Measurements from ENCODE around the gene TMEM72. TPM values are rescaled to one million over a fixed set of nuclear protein-coding genes. Genes with fewer than 3 reads are reported as not detected.

TMEM72 gene
- total and polyA plus RNA-seq, 2 experiments from 2014 or later, result not detected

DNA sequence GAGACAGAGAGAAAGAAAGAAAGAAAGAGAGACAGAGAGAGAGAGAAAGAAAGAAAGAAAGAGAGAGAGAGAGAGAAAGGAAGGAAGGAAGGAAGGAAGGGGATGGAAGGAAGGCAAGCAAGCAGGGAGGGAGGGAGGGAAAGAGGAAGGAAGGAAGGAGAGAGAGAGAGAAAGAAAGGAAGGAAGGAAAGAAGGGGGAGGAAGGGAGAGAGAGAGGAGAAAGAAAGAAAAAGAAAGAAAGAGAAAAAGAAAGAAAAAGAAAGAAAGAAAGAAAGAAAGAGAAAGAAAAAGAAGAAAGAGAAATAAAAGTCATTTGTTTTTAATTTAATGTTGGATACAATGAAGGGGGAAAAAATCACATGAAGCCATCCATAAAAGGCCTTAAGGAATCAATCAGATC lies 43.8 kb downstream of the TMEM72 start (continued):
- TF ChIP-seq, protein P1, sequence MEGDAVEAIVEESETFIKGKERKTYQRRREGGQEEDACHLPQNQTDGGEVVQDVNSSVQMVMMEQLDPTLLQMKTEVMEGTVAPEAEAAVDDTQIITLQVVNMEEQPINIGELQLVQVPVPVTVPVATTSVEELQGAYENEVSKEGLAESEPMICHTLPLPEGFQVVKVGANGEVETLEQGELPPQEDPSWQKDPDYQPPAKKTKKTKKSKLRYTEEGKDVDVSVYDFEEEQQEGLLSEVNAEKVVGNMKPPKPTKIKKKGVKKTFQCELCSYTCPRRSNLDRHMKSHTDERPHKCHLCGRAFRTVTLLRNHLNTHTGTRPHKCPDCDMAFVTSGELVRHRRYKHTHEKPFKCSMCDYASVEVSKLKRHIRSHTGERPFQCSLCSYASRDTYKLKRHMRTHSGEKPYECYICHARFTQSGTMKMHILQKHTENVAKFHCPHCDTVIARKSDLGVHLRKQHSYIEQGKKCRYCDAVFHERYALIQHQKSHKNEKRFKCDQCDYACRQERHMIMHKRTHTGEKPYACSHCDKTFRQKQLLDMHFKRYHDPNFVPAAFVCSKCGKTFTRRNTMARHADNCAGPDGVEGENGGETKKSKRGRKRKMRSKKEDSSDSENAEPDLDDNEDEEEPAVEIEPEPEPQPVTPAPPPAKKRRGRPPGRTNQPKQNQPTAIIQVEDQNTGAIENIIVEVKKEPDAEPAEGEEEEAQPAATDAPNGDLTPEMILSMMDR (conservative IDR thresholded peaks at IDR 0.05; ENCODE audit: low read depth in 2 of 2), result no peak
- TF ChIP-seq, protein P2, sequence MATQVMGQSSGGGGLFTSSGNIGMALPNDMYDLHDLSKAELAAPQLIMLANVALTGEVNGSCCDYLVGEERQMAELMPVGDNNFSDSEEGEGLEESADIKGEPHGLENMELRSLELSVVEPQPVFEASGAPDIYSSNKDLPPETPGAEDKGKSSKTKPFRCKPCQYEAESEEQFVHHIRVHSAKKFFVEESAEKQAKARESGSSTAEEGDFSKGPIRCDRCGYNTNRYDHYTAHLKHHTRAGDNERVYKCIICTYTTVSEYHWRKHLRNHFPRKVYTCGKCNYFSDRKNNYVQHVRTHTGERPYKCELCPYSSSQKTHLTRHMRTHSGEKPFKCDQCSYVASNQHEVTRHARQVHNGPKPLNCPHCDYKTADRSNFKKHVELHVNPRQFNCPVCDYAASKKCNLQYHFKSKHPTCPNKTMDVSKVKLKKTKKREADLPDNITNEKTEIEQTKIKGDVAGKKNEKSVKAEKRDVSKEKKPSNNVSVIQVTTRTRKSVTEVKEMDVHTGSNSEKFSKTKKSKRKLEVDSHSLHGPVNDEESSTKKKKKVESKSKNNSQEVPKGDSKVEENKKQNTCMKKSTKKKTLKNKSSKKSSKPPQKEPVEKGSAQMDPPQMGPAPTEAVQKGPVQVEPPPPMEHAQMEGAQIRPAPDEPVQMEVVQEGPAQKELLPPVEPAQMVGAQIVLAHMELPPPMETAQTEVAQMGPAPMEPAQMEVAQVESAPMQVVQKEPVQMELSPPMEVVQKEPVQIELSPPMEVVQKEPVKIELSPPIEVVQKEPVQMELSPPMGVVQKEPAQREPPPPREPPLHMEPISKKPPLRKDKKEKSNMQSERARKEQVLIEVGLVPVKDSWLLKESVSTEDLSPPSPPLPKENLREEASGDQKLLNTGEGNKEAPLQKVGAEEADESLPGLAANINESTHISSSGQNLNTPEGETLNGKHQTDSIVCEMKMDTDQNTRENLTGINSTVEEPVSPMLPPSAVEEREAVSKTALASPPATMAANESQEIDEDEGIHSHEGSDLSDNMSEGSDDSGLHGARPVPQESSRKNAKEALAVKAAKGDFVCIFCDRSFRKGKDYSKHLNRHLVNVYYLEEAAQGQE (IDR thresholded peaks at IDR 0.05; ENCODE audit: unreplicated experiment), result no peak

DNA sequence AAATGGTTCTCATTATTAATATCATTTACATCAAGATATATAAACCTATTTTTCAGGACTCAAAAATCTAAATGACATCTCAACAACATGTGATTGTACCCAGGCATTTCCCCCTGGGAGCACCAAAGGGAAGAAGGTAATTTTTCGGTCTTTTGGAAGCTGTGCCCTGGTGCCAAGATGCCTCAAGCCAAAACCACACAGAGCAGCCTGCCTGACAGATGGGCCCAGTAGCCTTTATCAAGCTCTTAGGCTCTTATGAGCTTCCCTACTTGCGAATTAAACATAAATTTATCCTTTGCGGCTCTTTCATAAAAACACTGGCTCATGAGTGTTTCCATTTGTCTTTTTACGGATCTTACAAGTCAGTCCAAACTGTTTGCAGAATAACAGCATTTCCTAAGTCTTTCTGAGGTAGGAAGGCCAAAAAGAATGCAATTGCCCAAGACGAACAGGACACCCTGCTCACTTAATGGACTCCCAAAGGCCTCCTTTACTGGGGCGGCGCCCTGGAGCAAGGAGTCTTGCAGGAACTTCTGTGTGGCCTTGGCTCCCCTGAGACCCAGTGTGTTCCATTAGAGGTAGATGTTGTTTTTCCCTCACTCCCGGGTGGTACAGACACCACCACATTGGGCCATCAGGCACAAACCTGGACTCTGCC lies 44.4 kb downstream of the TMEM72 start:
- no peak overlapping the region for H3K4me3 ChIP-seq
- DNase-seq (ENCODE audit: low spot score), result no peak
- no peak overlapping the region for H3K27ac Mint-ChIP-seq

More for the DNA sequence above, 44.4 kb downstream of the TMEM72 start:
- no peak overlapping the region for H2AFZ ChIP-seq
- peaks cover 8% of the 10 kb centered on the region for H3K27me3 Mint-ChIP-seq (ENCODE audit: insufficient read depth, low read depth, poor library complexity)
- H3K9me3 Mint-ChIP-seq, result no peaks in the 10 kb centered on the region; the same call in 2 of the 3 replicates
- no peaks in the 10 kb centered on the region for H3K9me2 ChIP-seq (ENCODE audit: insufficient read depth)
- H3F3A ChIP-seq (replicated peaks; ENCODE audit: low read depth), result no peaks in the 10 kb centered on the region
- ATAC-seq, result no peak
- no peaks in the 10 kb centered on the region for H4K20me1 ChIP-seq (replicated peaks; ENCODE audit: insufficient read depth)
- H3K4me1 Mint-ChIP-seq, result peaks cover 28% of the 10 kb centered on the region
- H3K27ac ChIP-seq (ENCODE audit: low read depth), result no peak overlapping the region
- H3K4me2 ChIP-seq, result no peak overlapping the region
- no peaks in the 10 kb centered on the region for H3K79me2 ChIP-seq (replicated peaks; ENCODE audit: insufficient read depth)
- H3K4me3 Mint-ChIP-seq, result no peak overlapping the region
- H3K27me3 ChIP-seq (ENCODE audit: insufficient read depth), result peaks cover 6% of the 10 kb centered on the region
- H3K4me1 ChIP-seq (ENCODE audit: insufficient read depth), result peaks cover 27% of the 10 kb centered on the region
- TF ChIP-seq STAT1 (IDR thresholded peaks at IDR 0.05; ENCODE audit: unreplicated experiment) (no peak), POLR2AphosphoS5 (IDR thresholded peaks at IDR 0.05; ENCODE audit: low read depth) (no peak), ZNF114 (CRISPR knock-in tag; IDR thresholded peaks at IDR 0.05) (no peak), EZH2 (IDR thresholded peaks at IDR 0.05; ENCODE audit: low read depth, unreplicated experiment) (no peak)
- TF ChIP-seq, protein P2 (IDR thresholded peaks at IDR 0.05; ENCODE audit: unreplicated experiment), result no peak
- H3K36me3 ChIP-seq (ENCODE audit: insufficient read depth), result no peaks in the 10 kb centered on the region
- peaks cover 11% of the 10 kb centered on the region; the same call in 2 of the 3 replicates for H3K36me3 Mint-ChIP-seq (ENCODE audit: low read depth)

Measured in GM23338 (cell line).